Testis (tissue), 3 donors: ENCODE measurements around the gene SPATA13. TPM values are rescaled to one million over a fixed set of nuclear protein-coding genes. Genes with fewer than 3 reads are reported as not detected.

ENCODE experiments used
- DNase-seq: peaks from one replicate; pipeline ENCODE4 v3.0.0-alpha.2; 2019
- H3K27ac ChIP-seq, 2 donors: fragments of 200-600 bp; sonication (generic); one replicate each; pipeline ENCODE4 v1.5.1; 2019
- H3K27me3 ChIP-seq: fragments of 200-600 bp; sonication (generic); one replicate; pipeline ENCODE4 v1.5.1; 2019
- H3K36me3 ChIP-seq: fragments of 200-600 bp; sonication (generic); one replicate; pipeline ENCODE4 v1.5.1; 2017; ENCODE audit warnings: low read depth; ENCODE audit errors: missing control alignments
- H3K4me1 ChIP-seq: fragments of 200-600 bp; sonication (generic); one replicate; pipeline ENCODE4 v1.5.1; 2019
- H3K4me3 ChIP-seq, 2 donors: fragments of 200-600 bp; sonication (generic); one replicate each; pipeline ENCODE4 v1.5.1; 2017 to 2019
- H3K9me3 ChIP-seq: fragments of 200-600 bp; sonication (generic); one replicate; pipeline ENCODE4 v1.5.1; 2017
- POLR2A ChIP-seq: fragments of 450-650 bp; IDR thresholded peaks from one replicate; pipeline ENCODE4 v1.6.1; 2017; ENCODE audit warnings: antibody characterized with exemption, mild to moderate bottlenecking, moderate library complexity
- WGBS, 2 donors: methylation state at CpG; one replicate each; pipeline ENCODE4 v1.1.5; 2018; 5-methylcytosine and 5-hydroxymethylcytosine counted together
- intact Hi-C: fragments of 100-400 bp; cut with DNase I; formaldehyde crosslinking; loops from one replicate; pipeline ENCODE4 v1.15.1; 2023; ENCODE audit warnings: low total_unique reads
- polyA plus RNA-seq: library from polyadenylated mRNA; stranded (reverse); fragments of 350-450 nt; fragmentation: Illumina TruSeq; extraction: RNeasy Lipid Tissue Mini Kit (QIAGEN cat#74804); gene quantifications from one replicate; pipeline ENCODE4 v1.2.3, GENCODE V29; 2014; ENCODE audit warnings: low read depth, low replicate concordance; ENCODE audit not compliant: insufficient read depth
- total RNA-seq, 2 donors: library from RNA; depleted of rRNA; stranded (reverse); fragments of >200 nt; gene quantifications; one replicate each; pipeline ENCODE4 v1.2.3, GENCODE V29; 2016
- TF ChIP-seq, protein P1 (sequence below), 3 experiments: fragments of 450-650 bp in 2 of 3; fragments of 200-600 bp in 1 of 3; sonication (generic) in 1 of 3; IDR thresholded peaks; one replicate each; pipeline ENCODE4 v1.5.1; 2016 to 2019; ENCODE audit warnings: antibody characterized with exemption in 3 of 3, mild to moderate bottlenecking in 2 of 3, moderate library complexity in 1 of 3

The SPATA13 gene
- total and polyA plus RNA-seq, 3 donors from 2014 or later: 12.9 to 35.6 (median 30.6) TPM

DNA sequence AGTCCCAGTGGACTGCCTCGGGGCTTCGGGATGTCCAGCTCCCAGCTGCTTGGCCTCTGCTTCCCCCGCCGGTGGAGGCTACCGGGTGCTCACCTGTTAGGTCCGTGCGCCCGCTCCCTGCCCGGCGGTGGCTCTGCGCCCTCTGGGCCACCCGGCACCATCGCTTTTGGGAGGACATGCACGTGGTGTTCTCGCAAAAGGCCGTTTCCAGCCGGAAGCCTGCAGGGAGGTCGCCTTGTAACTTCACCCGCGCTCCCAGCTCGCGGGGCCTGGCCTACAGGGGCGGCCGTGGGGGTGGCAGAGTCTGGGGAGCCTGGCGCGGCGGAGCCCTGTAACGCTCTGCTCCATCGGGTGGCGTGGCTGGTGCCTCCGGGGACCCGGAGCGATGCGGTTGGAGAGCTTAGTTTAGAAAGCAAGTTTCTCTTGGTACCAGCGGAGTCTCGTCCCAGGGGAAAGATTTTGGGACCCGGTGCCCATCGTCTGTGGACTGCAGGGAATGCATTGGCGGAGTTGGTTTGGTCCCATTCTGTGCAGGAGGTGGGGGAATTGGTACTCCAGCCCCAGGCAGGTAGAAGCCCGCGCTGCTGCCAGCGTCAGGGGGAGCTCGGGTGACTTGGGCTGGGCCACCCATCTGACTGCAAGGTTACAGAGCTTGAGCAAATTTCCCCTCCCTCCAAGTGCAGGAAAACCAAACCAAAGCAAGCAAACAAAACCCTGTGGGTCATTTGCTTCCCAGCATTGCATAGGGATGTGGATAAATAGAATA lies 673 bp downstream of the SPATA13 start:
- peak overlapping the region in 1 of 2 donors; percentile 68 for H3K27ac ChIP-seq
- TF ChIP-seq, protein P1, sequence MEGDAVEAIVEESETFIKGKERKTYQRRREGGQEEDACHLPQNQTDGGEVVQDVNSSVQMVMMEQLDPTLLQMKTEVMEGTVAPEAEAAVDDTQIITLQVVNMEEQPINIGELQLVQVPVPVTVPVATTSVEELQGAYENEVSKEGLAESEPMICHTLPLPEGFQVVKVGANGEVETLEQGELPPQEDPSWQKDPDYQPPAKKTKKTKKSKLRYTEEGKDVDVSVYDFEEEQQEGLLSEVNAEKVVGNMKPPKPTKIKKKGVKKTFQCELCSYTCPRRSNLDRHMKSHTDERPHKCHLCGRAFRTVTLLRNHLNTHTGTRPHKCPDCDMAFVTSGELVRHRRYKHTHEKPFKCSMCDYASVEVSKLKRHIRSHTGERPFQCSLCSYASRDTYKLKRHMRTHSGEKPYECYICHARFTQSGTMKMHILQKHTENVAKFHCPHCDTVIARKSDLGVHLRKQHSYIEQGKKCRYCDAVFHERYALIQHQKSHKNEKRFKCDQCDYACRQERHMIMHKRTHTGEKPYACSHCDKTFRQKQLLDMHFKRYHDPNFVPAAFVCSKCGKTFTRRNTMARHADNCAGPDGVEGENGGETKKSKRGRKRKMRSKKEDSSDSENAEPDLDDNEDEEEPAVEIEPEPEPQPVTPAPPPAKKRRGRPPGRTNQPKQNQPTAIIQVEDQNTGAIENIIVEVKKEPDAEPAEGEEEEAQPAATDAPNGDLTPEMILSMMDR (IDR thresholded peaks at IDR 0.05): no peak
- TF ChIP-seq POLR2A: no peak
- intact Hi-C loops: no loop called here
- no peaks in the 10 kb centered on the region for H3K27me3 ChIP-seq
- peak; percentile 27 for DNase-seq
- peaks cover 6% of the 10 kb centered on the region for H3K4me1 ChIP-seq
- WGBS, 2 donors: 0 to 1% methylated on average over 4 to 39 of the region's 43 CpGs
- peak overlapping the region; percentile 69 for H3K4me3 ChIP-seq
- H3K36me3 ChIP-seq: no peaks in the 10 kb centered on the region
- H3K9me3 ChIP-seq: no peaks in the 10 kb centered on the region

DNA sequence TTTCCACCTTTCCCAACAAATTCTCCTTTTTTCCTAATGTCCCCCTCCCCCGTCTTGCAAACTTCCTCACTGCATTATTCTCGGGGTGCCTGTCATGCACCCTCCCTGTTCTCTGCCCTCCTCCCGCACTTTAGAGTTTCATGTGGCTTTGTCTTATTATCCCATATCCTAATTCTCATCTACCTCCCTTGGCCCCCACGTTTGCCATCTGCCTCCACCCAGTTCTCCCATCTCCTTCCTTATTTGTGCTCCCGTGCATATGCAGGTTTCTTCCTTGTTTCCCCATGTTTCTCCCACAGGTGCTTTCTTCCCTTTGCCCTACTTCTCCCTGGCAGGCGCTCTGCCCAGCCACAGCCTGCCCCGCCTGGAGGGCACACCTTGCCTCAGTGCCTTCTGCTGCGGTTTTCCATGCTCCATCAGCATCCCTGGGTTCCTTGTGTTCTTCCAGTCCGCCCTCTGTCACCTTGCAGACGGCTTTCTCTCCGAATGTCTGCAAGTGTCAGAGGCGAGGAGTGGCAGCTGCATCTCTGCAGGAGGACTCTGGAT lies 1.5 kb downstream of the SPATA13 start:
- TF ChIP-seq POLR2A: no peak
- TF ChIP-seq, protein P1 (IDR thresholded peaks at IDR 0.05): no peak
- DNase-seq: no peak
- peaks cover 6% of the 10 kb centered on the region for H3K4me1 ChIP-seq
- 58 to 73% methylated on average over 12 of the region's 12 CpGs for WGBS, 2 donors
- intact Hi-C loops: no loop called here
- H3K27me3 ChIP-seq: no peaks in the 10 kb centered on the region
- H3K4me3 ChIP-seq: no peak overlapping the region
- no peak overlapping the region for H3K27ac ChIP-seq
- H3K9me3 ChIP-seq: no peaks in the 10 kb centered on the region
- no peaks in the 10 kb centered on the region for H3K36me3 ChIP-seq

DNA sequence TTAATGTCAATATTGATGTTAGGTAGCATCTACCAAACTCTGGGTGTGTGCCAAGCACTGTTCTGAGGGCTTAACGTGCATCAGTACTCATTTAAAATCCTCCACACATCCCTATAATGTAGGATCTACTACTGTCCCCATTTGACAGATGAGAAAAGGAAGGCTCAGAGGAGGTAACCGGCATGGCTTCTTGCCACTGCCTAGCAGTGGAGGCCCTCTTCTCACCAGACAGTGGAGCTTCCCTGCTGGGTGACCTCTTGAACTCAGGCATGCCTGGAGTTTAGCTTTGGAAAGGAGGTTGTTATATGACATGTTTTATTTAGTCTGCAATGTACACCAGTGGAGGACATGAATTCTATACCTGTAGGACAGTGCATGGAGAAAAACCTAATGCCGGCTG lies 2.1 kb downstream of the SPATA13 start:
- Histone ChIP-seq H3K27me3 (no peaks in the 10 kb centered on the region), H3K4me3 (no peak overlapping the region), H3K9me3 (no peaks in the 10 kb centered on the region), H3K27ac (no peak overlapping the region), H3K36me3 (no peaks in the 10 kb centered on the region), H3K4me1 (peaks cover 6% of the 10 kb centered on the region)
- no peak for DNase-seq
- WGBS, 2 donors: 77 to 88% methylated on average over 3 of the region's 3 CpGs
- intact Hi-C loops: no loop called here
- TF ChIP-seq POLR2A: no peak
- TF ChIP-seq, protein P1 (IDR thresholded peaks at IDR 0.05): no peak

DNA sequence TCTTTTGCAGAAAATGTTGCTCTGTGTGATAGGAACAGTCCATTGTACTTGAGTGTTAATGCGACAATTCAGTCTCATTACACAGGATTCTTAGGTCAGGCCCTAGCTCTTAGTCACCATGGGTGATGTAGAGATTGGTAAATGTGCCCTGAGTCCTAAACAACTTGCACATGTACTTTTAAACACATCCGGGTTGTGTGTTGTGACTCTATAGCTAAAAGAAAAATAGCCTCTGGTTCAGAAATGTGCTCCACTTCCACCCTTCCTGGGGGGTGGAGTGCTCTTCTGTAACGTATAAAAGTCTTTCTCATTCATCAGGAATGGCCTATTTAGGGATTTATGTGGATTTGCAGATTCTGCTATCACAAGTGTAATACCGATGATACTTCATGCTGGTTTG lies 5.2 kb downstream of the SPATA13 start:
- intact Hi-C loops: no loop called here
- Histone ChIP-seq H3K27me3 (no peaks in the 10 kb centered on the region), H3K36me3 (no peaks in the 10 kb centered on the region), H3K9me3 (no peaks in the 10 kb centered on the region), H3K4me1 (no peaks in the 10 kb centered on the region), H3K4me3 (no peak overlapping the region), H3K27ac (no peak overlapping the region)
- DNase-seq: no peak
- 68 to 82% methylated on average over 4 of the region's 4 CpGs for WGBS, 2 donors
- TF ChIP-seq POLR2A: no peak
- TF ChIP-seq, protein P1 (IDR thresholded peaks at IDR 0.05): no peak
